H1 (cell line): ENCODE data around the gene PLCB4. TPM values are rescaled to one million over a fixed set of nuclear protein-coding genes. Genes with fewer than 3 reads are reported as not detected.

Source experiments
- CTCF ChIA-PET: fragments of 300-600 bp; sonication (Branson Sonifier 250); formaldehyde crosslinking; loops from one replicate; lab custom pipeline; 2021; ENCODE audit not compliant: partially characterized antibody; lab: Charles Lee
- POLR2A ChIA-PET: fragments of 300-600 bp; sonication (Branson Sonifier 250); formaldehyde crosslinking; loops from one replicate; lab custom pipeline; 2021; ENCODE audit warnings: inconsistent platforms; ENCODE audit not compliant: partially characterized antibody; lab: Charles Lee
- DNase-seq, 2 experiments: peaks; one replicate each; pipeline versions ENCODE4 v3.0.0 to v3.0.0-alpha.2; 2010 to 2022; ENCODE audit warnings: low spot score in 2 of 2, low read depth in 1 of 2, mixed read lengths in 1 of 2
- FAIRE-seq: peaks from 2 replicates; lab custom pipeline; 2011; peaks lifted over from hg19 to GRCh38; lab: Jason Lieb, UNC
- H2AFZ ChIP-seq: 2 replicates; pipeline ENCODE4 v1.8.1; 2012; ENCODE audit warnings: low read length, inconsistent platforms
- H2AK5ac ChIP-seq: 2 replicates; pipeline ENCODE4 v1.6.1; 2013; ENCODE audit warnings: low read depth, low read length
- H2BK120ac ChIP-seq: replicated peaks from 2 replicates; pipeline ENCODE3; 2013; ENCODE audit warnings: low read depth, low read length, inconsistent platforms
- H2BK12ac ChIP-seq: 2 replicates; pipeline ENCODE4 v1.6.1; 2013; ENCODE audit warnings: low read depth, low read length
- H2BK15ac ChIP-seq: 2 replicates; pipeline ENCODE4 v1.6.1; 2013; ENCODE audit warnings: low read length
- H2BK20ac ChIP-seq: 2 replicates; pipeline ENCODE4 v1.6.1; 2013; ENCODE audit warnings: low read length
- H2BK5ac ChIP-seq: 2 replicates; pipeline ENCODE4 v1.6.1; 2013; ENCODE audit warnings: low read depth, low read length
- H3K14ac ChIP-seq: 2 replicates; pipeline ENCODE4 v1.6.1; 2013; ENCODE audit warnings: inconsistent platforms; ENCODE audit not compliant: insufficient read length
- H3K18ac ChIP-seq: 2 replicates; pipeline ENCODE4 v1.6.1; 2013; ENCODE audit warnings: low read length; ENCODE audit errors: extremely low read depth
- H3K23ac ChIP-seq: 2 replicates; pipeline ENCODE4 v1.6.1; 2013; ENCODE audit warnings: inconsistent platforms; ENCODE audit not compliant: insufficient read length
- H3K23me2 ChIP-seq: 2 replicates; pipeline ENCODE4 v1.6.1; 2013; ENCODE audit warnings: low read depth, low read length
- H3K27ac ChIP-seq: 2 replicates; pipeline ENCODE4 v1.6.1; 2011; ENCODE audit warnings: low read depth, low read length, inconsistent platforms
- H3K27me3 ChIP-seq, 4 experiments: replicated peaks in 1 of 4; 1 replicate in 1 of 4; 2 replicates in 3 of 4; pipeline versions ENCODE4 v1.6.1 to v1.8.1; 2011 to 2013; ENCODE audit warnings: low read length in 3 of 4, mild to moderate bottlenecking in 3 of 4, inconsistent platforms in 2 of 4, mixed read lengths in 2 of 4, moderate library complexity in 1 of 4; ENCODE audit not compliant: control insufficient read depth in 3 of 4, insufficient read depth in 3 of 4; ENCODE audit errors: extremely low read depth in 1 of 4
- H3K36me3 ChIP-seq, 4 experiments: 2 replicates each; pipeline versions ENCODE4 v1.6.1 to v1.8.1; 2011 to 2013; ENCODE audit warnings: mild to moderate bottlenecking in 4 of 4, low read length in 3 of 4, moderate library complexity in 2 of 4, control low read depth in 1 of 4, inconsistent platforms in 1 of 4; ENCODE audit not compliant: insufficient read depth in 4 of 4, control insufficient read depth in 2 of 4
- H3K4ac ChIP-seq: replicated peaks from 2 replicates; pipeline ENCODE3; 2013; ENCODE audit warnings: low read length, low read depth, mixed read lengths, inconsistent platforms; ENCODE audit not compliant: insufficient read length
- H3K4me1 ChIP-seq, 4 experiments: replicated peaks in 1 of 4; 1 replicate in 1 of 4; 2 replicates in 3 of 4; pipeline versions ENCODE4 v1.6.1 to v1.8.1; 2011 to 2013; ENCODE audit warnings: low read length in 3 of 4, inconsistent platforms in 2 of 4, mixed read lengths in 1 of 4; ENCODE audit not compliant: insufficient read depth in 4 of 4, control insufficient read depth in 3 of 4
- H3K4me2 ChIP-seq, 2 experiments: 2 replicates each; pipeline versions ENCODE4 v1.6.1 to v1.8.1; 2011 to 2013; ENCODE audit warnings: low read depth in 2 of 2, low read length in 2 of 2, control low read depth in 1 of 2, inconsistent platforms in 1 of 2, mild to moderate bottlenecking in 1 of 2; ENCODE audit not compliant: insufficient read depth in 1 of 2
- H3K4me3 ChIP-seq, 4 experiments: fragments of 200-600, 300-600 bp in 1 of 4; sonication (generic), shearing (Covaris generic), sonication (Bioruptor Twin) in 1 of 4; 2 replicates each; pipeline versions ENCODE4 v1.5.1 to v1.8.1; 2011 to 2016; ENCODE audit warnings: low read length in 4 of 4, low read depth in 3 of 4, control low read depth in 2 of 4, inconsistent platforms in 2 of 4, mild to moderate bottlenecking in 2 of 4, mixed read lengths in 1 of 4, moderate library complexity in 1 of 4; ENCODE audit not compliant: insufficient read depth in 2 of 4; ENCODE audit errors: extremely low read depth in 1 of 4
- H3K56ac ChIP-seq: replicated peaks from 2 replicates; pipeline ENCODE3; 2013; ENCODE audit warnings: low read depth, mild to moderate bottlenecking, mixed read lengths, low read length, inconsistent platforms; ENCODE audit not compliant: insufficient read length
- H3K79me1 ChIP-seq: 2 replicates; pipeline ENCODE4 v1.6.1; 2013; ENCODE audit warnings: low read depth, low read length, control low read depth
- H3K79me2 ChIP-seq, 2 experiments: 2 replicates each; pipeline versions ENCODE4 v1.6.1 to v1.8.1; 2012 to 2013; ENCODE audit warnings: low read length in 2 of 2, mild to moderate bottlenecking in 2 of 2, inconsistent platforms in 1 of 2; ENCODE audit not compliant: insufficient read depth in 2 of 2, control insufficient read depth in 1 of 2
- H3K9ac ChIP-seq, 4 experiments: replicated peaks in 1 of 4; 1 replicate in 1 of 4; 2 replicates in 3 of 4; pipeline versions ENCODE4 v1.6.1 to v1.8.1; 2011 to 2013; ENCODE audit warnings: low read depth in 3 of 4, low read length in 3 of 4, control low read depth in 2 of 4, mild to moderate bottlenecking in 2 of 4, moderate library complexity in 2 of 4, inconsistent platforms in 1 of 4; ENCODE audit errors: extremely low read depth in 1 of 4
- H3K9me3 ChIP-seq, 2 experiments: 2 replicates each; pipeline versions ENCODE4 v1.6.1 to v1.8.1; 2012 to 2013; ENCODE audit warnings: mild to moderate bottlenecking in 2 of 2, moderate library complexity in 2 of 2, control low read depth in 1 of 2, inconsistent platforms in 1 of 2, low read depth in 1 of 2, low read length in 1 of 2, mixed read lengths in 1 of 2; ENCODE audit not compliant: insufficient read depth in 2 of 2
- H4K20me1 ChIP-seq, 2 experiments: replicated peaks in 1 of 2; 2 replicates each; pipeline versions ENCODE3 to v1.8.1; 2011 to 2013; ENCODE audit warnings: inconsistent platforms in 2 of 2, low read length in 2 of 2, mild to moderate bottlenecking in 1 of 2; ENCODE audit not compliant: insufficient read depth in 2 of 2, control insufficient read depth in 1 of 2
- H4K5ac ChIP-seq: 2 replicates; pipeline ENCODE4 v1.6.1; 2013; ENCODE audit warnings: low read length, low read depth, mixed read lengths, inconsistent platforms; ENCODE audit not compliant: insufficient read length
- H4K8ac ChIP-seq: 2 replicates; pipeline ENCODE4 v1.8.0; 2013; ENCODE audit warnings: mild to moderate bottlenecking, moderate library complexity, low read length, inconsistent platforms; ENCODE audit not compliant: insufficient read depth; ENCODE audit errors: extremely low read depth
- H4K91ac ChIP-seq: replicated peaks from 2 replicates; pipeline ENCODE3; 2013; ENCODE audit warnings: low read length, mixed read lengths, inconsistent platforms; ENCODE audit not compliant: insufficient read length
- BCL11A ChIP-seq, 2 experiments: IDR thresholded peaks; one replicate each; pipeline ENCODE4 v1.6.1; 2011; ENCODE audit warnings: low read depth in 2 of 2, low read length in 2 of 2, mild to moderate bottlenecking in 2 of 2
- CBX8 ChIP-seq: fragments of 300-800, 300-1000 bp; sonication (generic); IDR thresholded peaks from 2 replicates; pipeline ENCODE4 v1.7.1; 2016; ENCODE audit warnings: low read depth, low read length, borderline replicate concordance
- CTBP2 ChIP-seq: IDR thresholded peaks from 2 replicates; pipeline ENCODE4 v1.7.0; 2011; ENCODE audit warnings: borderline replicate concordance, mild to moderate bottlenecking, moderate library complexity, mixed read lengths, low read length; ENCODE audit not compliant: insufficient read depth, insufficient read length
- EP300 ChIP-seq, 2 experiments: IDR thresholded peaks; 1 replicate in 1 of 2; 2 replicates in 1 of 2; pipeline ENCODE4 v1.6.1; 2011 to 2012; ENCODE audit warnings: low read depth in 2 of 2, low read length in 2 of 2, mild to moderate bottlenecking in 2 of 2, borderline replicate concordance in 1 of 2, inconsistent platforms in 1 of 2, moderate library complexity in 1 of 2
- EZH2 ChIP-seq: fragments of 200-600 bp; sonication (generic); IDR thresholded peaks from 2 replicates; pipeline ENCODE4 v1.7.1; 2012; ENCODE audit warnings: low read depth, mild to moderate bottlenecking, moderate library complexity, low read length, inconsistent platforms; ENCODE audit not compliant: severe bottlenecking
- KDM5A ChIP-seq: fragments of 200-600 bp; IDR thresholded peaks from 2 replicates; pipeline ENCODE4 v1.7.1; 2012; ENCODE audit warnings: mild to moderate bottlenecking, low read length, inconsistent platforms, mixed read lengths
- PHF8 ChIP-seq: fragments of 200-600 bp; sonication (generic); conservative IDR thresholded peaks from 2 replicates; pipeline ENCODE4 v1.7.1; 2012; ENCODE audit warnings: low read depth, mild to moderate bottlenecking, inconsistent platforms, low read length, moderate library complexity
- POLR2A ChIP-seq, 2 experiments: IDR thresholded peaks; 1 replicate in 1 of 2; 2 replicates in 1 of 2; pipeline ENCODE4 v1.6.1; 2011; ENCODE audit warnings: low read depth in 2 of 2, low read length in 2 of 2, mild to moderate bottlenecking in 2 of 2; ENCODE audit errors: control extremely low read depth in 1 of 2
- SIN3A ChIP-seq, 2 experiments: IDR thresholded peaks in 1 of 2; conservative IDR thresholded peaks in 1 of 2; 2 replicates each; pipeline ENCODE4 v1.6.1; 2011 to 2012; ENCODE audit warnings: low read length in 2 of 2, improper control_type of control experiment in 1 of 2, low read depth in 1 of 2, mild to moderate bottlenecking in 1 of 2
- TAF1 ChIP-seq: IDR thresholded peaks from 2 replicates; pipeline ENCODE4 v1.6.1; 2011; ENCODE audit warnings: mild to moderate bottlenecking, low read depth, low read length
- ZNF274 ChIP-seq: IDR thresholded peaks from 2 replicates; pipeline ENCODE4 v1.7.0; 2012; ENCODE audit warnings: low read length, borderline replicate concordance; ENCODE audit errors: extremely low read depth
- WGBS, 2 experiments: shearing (Covaris generic) in 1 of 2; methylation state at CpG; one replicate each; pipeline versions ENCODE4 v1.1.6 to v1.1.7; 2013 to 2015; ENCODE audit warnings: low lambda C conversion rate in 2 of 2, mixed read lengths in 2 of 2, inconsistent platforms in 1 of 2, low coverage in 1 of 2, missing lambda C conversion rate in 1 of 2; ENCODE audit not compliant: insufficient replicate concordance in 2 of 2, insufficient coverage in 1 of 2, insufficient read length in 1 of 2; ENCODE audit errors: extremely low coverage in 1 of 2, missing lambda C conversion rate in 1 of 2; 5-methylcytosine and 5-hydroxymethylcytosine counted together
- polyA plus RNA-seq, 7 experiments: library from polyadenylated mRNA; depleted of rRNA in 3 of 7; stranded (reverse) in 5 of 7; unstranded in 2 of 7; fragments of >200 nt in 5 of 7; fragments of 200-250 nt in 2 of 7; gene quantifications; 1 replicate in 5 of 7; 2 replicates in 1 of 7; 4 replicates in 1 of 7; pipeline versions ENCODE4 v1.2.1 to v1.2.3, GENCODE V29; 2011 to 2013; ENCODE audit warnings: missing spikeins in 2 of 7, mixed read lengths in 2 of 7
- total RNA-seq: library from RNA; stranded (reverse); fragmentation: NEBNext Ultra II Directional; extraction: Animal tissue kit (Norgen Biotek cat#: 25700); gene quantifications from 2 replicates; pipeline ENCODE4 v1.2.1, GENCODE V29; 2021

The PLCB4 gene
- total and polyA plus RNA-seq, 2 of the 8 experiments (the other 6 are each of a cell fraction or from before 2014, with no cell fraction given): 3.2 to 14.1 TPM

GRCh38 chr20:9349249-9349648, 280.4 kb downstream of the PLCB4 start:
- Histone ChIP-seq H2BK20ac (no peak overlapping the region), H4K20me1 (no peaks in the 10 kb centered on the region), H4K91ac (no peak overlapping the region), H2BK12ac (no peak overlapping the region), H2AK5ac (no peak overlapping the region), H4K8ac (no peak overlapping the region), H3K4me1 (no peaks in the 10 kb centered on the region; a peak in 1 of 7 replicates), H3K27ac (no peak overlapping the region), H3K36me3 (no peaks in the 10 kb centered on the region), H3K14ac (no peak overlapping the region), H3K79me1 (no peaks in the 10 kb centered on the region), H3K4me2 (no peak overlapping the region), H2BK120ac (no peak overlapping the region), H2BK15ac (no peak overlapping the region), H3K23me2 (no peaks in the 10 kb centered on the region), H3K23ac (no peak overlapping the region), H3K27me3 (no peaks in the 10 kb centered on the region), H3K79me2 (no peaks in the 10 kb centered on the region; a peak in 1 of 4 replicates), H2AFZ (no peak overlapping the region), H3K18ac (no peak overlapping the region), H4K5ac (no peak overlapping the region), H3K4me3 (no peak overlapping the region), H3K9me3 (no peaks in the 10 kb centered on the region), H3K4ac (no peak overlapping the region), H2BK5ac (no peak overlapping the region), H3K9ac (no peak overlapping the region), H3K56ac (no peak overlapping the region)
- ChIA-PET POLR2A (no interaction called here), CTCF (interaction anchor here (0.5 to 1.6 kb wide), 3 partner anchors 10 to 590 kb away, joined by 3 to 8 read pairs (median 4); no protein-coding TSS in a partner anchor)
- WGBS, 2 experiments: 88% methylated on average over 4 of the region's 4 CpGs; no CpG with 5 or more reads in 1 of the 2 experiments
- TF ChIP-seq SIN3A (conservative IDR thresholded peaks at IDR 0.05 in 1 of 2, IDR thresholded peaks at IDR 0.05 in 1 of 2; ENCODE audit: low read depth in 1 of 2, low read length in 2 of 2): no peak
- no peak for TF ChIP-seq POLR2A (IDR thresholded peaks at IDR 0.05; ENCODE audit: control extremely low read depth in 1 of 2, low read depth in 2 of 2, low read length in 2 of 2)
- no peak for TF ChIP-seq TAF1
- TF ChIP-seq CTBP2: no peak
- TF ChIP-seq BCL11A (IDR thresholded peaks at IDR 0.05; ENCODE audit: low read depth in 2 of 2, low read length in 2 of 2): no peak
- no peak for TF ChIP-seq KDM5A
- TF ChIP-seq CBX8: no peak
- no peak for TF ChIP-seq ZNF274
- TF ChIP-seq EP300 (IDR thresholded peaks at IDR 0.05; ENCODE audit: borderline replicate concordance in 1 of 2, low read depth in 2 of 2, low read length in 2 of 2): no peak
- no peak for TF ChIP-seq EZH2
- TF ChIP-seq PHF8: no peak
- FAIRE-seq (no peak), DNase-seq (no peak)
